KG1 (cell line): ENCODE results near the gene MAP2K5.

Experiments used
- DNase-seq: peaks from one replicate; lab custom pipeline; 2025; lab: John Stamatoyannopoulos, UW

MAP2K5 gene

DNA sequence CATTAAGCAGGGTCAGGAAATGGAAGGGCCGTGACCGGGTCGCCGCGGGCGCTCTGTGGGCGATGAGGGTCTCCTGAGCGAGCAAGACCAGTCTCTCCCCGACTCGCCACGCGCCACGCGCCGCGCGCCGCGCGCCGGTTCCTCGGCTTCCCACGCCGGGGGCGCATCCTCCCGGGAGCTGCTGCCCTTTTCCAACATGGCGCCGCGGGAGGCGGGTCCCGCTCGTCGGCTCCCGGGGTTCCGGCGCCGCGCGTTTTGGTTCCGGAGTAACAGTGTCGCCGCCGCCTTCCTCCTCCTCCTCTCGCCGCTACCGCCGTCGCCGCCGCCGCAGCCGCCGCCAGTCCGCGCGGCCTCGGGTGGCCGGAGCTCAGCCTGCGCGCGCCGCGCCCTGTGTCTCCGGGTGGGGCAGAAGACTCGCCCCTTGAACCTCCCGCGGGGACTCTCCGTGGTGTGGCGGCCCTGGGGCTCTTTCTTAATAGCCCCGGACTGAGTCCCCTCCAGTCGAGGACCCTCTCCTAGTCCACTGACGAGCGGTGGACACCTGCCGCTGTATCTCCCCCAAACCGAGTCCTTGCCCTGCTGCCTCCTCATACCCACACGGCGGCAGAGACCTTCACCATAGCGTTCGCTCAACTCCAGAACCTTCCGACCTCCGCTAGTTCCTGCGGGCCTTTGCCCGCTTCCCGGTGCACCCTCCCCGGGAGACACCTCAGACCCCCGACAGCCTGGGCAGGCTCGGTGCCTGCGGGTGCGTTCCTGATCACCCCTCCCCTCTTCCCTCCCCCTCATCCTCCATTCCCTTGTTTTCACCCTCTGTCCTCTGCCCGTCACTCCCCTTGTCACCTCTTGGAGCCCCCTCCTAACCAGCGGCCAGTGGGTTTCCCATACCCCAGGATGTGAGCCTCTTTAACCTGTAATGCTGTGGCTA, at the start of gene MAP2K5:
TSS of gene MAP2K5 (plus strand) at position 284 of the 928 bp plus-strand sequence. CDS start at position 917, 633 bp downstream.
- peak; percentile 47 for DNase-seq

DNA sequence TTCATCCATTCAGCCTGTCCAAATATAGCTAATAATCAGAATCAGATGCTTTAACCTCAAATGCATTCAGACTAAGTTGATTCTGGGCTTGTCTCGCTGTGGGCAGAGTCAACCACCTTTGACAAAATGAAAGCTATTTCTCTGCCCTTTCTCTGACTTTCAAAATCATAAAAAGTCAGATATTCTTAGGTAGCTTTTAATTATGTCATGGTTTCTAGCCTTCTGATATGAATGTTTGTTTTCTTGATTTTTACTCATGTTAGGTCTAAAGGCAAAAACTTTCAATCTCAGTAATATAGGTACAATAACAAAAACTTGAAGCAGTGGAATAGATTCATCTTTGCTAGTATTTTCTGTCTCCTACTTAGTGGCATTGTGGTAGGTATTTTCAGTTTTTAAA, 46.9 kb upstream of the MAP2K5 start:
- DNase-seq: no peak

DNA sequence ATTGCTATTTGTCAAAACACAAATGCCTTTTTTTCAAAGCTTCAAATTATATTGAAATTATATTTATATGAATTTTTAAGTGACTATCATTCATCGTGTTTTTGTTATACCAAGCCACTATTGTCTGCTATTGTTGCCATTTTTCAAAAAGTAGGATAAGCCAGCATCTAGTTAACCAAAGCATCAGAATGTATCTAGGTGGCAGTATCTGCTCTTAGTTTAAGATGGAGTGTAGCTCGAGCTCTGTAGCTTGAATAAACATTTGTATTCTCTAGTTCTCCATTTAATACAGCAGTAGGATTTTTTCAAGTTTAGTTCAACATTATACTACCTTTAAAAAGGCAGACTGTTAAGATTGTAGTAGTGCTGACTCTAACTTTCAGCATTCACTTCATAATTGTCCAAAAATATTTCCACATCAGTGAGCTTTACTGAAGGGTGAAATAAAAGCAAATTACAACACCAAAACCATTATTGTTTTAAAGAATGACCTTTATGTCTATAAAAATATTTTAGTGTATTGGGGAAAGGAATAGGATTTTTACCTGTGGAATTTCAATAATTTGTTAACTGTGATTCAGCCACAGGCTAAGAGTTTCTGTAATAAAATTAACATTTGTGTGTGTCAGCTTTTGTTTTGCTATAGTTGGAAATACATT, 41.2 kb upstream of the MAP2K5 start:
- no peak for DNase-seq

DNA sequence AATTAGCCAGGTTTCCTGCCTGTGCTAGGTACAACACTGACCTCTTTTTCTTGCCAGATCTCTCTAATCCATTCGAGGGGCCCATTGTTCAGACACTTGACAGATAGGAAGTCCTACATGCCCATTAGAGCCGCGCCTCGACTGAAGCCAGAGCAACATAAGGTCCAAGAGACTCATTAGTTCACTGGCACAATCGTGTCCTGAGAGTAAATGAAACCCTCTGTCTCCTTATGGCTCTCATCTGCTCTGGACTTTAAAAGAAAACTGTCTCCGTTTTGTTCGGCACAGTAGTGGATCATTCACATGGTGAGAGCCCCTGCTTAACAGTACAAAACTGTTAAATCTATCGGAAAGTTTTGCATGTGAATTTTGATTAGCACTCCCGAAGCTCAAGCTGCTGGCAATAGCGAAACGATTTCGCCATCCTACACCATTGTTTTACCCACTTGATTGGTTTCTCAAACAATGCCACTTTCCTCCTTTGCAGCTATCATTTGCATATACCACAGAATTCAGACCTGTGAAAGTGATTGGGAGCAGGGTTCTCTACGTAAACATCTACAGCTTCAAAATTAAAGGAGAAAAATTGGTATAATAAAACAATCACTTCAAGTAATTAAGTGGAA, 40.6 kb upstream of the MAP2K5 start:
- no peak for DNase-seq

DNA sequence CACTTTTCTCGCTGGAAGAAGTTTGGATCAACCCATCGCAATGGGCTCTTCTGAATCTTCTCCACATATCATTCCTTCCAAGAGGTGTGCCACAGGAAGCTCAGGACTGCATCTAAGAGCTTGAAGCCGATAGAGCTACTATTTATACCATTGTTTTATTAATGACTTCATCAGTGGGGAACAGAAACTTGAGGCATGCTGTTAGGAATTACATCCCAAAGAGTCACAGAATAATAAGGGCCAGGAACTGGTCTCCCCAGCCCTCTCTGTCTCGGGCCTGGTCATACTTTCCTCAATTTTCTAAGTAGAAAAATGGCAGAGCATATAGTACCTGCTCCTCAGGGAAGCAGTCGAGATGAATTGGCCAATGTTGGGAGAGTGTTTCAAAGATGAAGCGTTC, 38.4 kb upstream of the MAP2K5 start:
- DNase-seq: no peak

DNA sequence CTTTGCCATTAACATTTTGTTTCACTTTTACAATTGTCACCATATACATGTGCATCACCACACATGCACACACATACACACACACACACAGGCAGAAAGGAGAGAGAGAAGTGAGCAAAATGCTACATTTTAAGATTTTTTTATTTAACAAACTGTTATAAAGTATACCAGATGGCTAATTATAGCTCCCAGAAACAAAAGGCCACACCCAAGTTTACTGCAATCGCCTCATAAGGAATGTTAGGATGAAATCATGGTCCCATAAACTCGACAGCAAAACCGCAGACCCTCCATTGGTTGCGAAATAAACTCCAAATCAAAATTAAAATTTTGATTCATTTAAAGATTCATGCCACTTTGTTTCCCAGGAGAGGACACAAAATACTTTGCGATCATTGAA, 37.7 kb upstream of the MAP2K5 start:
- no peak for DNase-seq

DNA sequence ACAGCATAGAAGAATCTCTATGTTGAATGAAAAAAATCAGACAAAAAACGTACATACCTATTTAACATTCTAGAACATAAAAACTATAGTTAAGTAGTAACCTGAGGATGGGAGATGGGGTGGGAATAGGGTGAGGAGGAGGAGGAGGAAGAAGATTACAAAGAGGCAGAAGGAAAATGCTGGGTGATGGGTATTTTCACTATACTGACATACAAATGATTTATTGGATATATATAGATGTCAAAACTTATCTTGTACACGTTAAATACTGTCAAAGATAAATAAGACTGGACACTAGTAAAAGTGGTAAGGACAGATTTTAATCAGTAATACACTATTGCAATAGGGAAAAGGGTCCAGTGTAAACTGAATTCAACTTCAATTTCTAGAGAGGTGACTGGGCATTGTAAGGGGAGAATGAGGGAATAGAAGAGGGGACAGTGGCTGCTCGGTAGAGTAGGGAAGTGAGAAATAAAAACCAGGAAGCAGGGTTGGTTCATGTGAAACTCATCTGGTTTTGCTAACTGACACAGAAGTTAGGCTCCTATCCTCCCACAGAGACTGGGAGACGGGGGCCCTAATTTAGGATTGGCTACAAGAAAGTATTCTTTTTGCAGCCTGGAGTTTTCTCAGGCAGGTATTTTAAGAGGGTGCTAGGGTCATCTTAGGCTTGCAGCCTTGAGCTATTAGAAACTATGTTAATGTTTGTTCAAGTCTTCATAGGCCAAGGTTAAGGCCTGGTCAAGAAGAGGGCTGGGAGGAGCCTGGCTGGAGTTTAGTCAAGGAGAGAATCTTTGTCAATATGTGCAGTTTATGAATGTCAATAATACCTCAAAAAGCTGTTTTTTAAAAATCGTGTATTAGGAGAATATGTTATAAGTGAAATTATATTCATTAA, 36.6 kb upstream of the MAP2K5 start:
- DNase-seq: no peak

DNA sequence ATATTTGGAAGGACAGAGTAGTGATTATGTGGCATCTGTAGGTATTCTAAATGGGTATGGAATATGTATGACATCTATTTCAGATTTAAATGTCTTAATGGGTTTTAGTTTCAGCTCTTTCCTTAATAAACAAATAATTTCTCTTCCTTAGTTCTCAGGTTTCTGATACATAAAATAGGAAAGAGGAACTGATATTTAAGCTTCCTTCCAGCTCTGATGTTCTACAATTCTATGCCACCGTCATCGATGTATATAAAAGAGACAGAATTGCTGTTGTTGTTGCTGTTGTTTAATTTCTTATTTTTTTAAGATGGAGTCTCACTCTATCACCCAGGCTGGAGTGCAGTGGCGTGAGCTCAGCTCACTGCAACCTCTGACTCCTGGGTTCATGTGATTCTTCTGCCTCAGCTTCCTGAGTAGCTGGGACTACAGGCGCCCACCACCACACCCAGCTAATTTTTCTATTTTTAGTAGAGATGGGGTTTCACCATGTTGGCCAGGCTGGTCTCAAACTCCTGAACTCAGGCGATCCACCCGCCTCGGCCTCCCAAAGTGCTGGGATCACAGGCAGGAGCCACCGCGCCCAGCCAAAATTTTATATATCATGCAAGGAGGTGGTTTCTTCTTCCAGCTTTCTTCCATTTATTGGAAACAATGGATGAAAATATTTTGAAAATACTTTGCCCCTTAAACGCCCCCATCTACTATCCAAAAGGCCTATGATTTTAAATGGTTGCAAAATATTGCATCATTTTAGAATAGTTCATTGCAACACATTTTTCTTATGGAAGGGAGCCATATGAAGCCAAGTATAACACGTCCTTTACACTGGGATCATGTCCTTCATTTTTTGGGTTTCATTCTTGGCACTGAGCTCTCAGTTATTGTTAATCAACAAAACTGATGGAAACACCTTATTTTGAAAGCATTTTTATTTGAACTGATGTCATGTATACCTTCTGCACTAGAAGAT, 35.4 kb upstream of the MAP2K5 start:
- DNase-seq: no peak

DNA sequence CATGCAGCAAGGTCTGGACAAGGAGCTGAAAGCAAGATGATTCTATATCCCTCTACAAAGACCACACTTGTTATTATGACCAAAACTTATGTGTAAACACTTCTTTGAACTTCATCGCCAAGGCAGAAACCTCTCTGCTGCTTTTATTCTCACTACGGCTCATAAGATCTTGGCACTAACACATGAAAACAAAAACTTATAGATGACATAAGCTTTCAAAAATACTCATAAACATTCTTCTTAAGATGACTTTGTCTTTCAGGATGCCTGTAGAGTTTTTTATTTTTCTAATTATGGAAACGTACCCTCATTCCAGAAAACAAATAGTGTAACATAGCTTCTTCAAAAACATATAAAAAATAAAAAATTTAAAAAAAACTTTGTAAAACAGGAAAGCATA, 34.1 kb upstream of the MAP2K5 start:
- no peak for DNase-seq

DNA sequence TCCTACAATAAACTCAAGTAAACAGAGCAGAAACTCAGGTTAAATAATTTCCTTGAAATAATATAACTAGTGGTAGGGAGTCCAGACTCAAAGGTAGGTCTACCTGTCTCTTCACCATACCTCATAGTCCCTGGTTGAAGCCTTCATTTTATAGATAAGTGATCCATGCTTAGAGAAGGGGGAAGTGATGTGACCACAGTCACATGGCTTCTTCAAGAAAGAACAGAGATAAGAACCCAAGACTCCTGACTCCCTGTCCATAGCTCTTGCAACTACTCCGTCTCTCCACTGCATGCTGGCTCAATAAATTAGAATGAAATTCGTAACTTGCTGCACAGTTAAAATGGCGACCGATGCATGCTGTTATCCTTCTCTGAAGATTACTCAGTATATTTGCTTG, 32.6 kb upstream of the MAP2K5 start:
- no peak for DNase-seq

DNA sequence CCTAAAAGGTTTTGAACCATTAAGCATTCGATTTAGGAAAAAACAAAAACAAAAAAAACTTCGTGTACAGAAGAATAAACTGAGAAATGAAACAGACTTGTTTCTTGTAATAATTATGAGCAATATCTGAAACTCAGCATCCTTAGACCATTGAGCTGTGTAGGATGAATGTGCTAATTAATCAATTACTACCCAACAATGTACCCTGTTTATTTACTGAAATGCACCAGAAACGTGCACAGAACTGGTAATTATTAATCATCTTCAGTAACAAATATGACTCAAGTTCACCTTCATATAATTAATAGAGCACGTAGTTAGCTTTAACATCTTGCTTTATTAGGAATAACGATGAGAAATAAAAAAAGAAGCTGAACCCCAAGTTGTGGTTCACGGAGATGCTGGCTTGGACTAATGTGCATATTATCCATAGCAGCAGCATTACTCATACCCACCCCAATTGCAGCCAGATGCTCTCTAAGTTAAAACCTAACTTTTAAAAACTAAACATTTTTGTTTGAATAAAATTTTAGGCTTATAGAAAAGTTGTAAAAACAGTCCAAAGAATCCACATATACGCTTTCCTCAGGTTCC, 31.8 kb upstream of the MAP2K5 start:
- DNase-seq: no peak

DNA sequence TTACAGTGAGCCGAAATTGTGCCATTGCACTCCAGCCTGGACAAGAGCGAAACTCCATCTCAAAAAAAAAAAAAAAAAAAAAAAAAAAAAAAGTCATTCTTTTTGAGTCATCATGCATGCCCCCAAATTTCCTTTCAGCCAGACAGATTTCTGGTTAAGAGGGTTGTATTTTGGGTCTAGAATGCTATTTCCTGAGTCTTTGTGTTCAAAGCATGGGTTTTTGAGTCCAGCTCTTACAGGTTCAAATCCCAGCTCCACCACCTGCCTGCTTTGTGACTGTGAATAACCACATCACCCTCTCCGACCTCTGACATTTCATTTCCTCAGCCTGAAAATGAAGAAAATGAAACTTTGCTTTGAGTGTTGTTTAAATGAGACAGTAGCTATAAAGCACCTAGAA, 30.9 kb upstream of the MAP2K5 start:
- no peak for DNase-seq

DNA sequence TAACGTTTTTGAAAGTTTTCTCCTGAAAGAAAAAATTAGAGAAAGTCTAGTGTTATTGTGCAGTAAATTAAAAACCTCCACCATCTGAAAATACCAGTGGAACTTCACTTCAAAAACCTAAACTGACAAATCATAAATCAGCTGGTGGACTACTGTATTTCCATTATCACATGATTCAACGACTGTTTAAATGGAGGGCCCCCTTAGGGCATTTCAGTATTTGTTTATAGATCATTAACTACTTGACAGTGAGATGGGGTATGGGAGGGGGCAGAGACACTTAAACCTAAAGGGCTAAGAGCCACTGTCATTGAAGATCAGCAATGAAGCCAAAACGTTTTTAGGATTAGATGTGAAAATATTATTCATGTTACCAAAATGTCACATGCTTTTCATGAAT, 30.4 kb upstream of the MAP2K5 start:
- no peak for DNase-seq

DNA sequence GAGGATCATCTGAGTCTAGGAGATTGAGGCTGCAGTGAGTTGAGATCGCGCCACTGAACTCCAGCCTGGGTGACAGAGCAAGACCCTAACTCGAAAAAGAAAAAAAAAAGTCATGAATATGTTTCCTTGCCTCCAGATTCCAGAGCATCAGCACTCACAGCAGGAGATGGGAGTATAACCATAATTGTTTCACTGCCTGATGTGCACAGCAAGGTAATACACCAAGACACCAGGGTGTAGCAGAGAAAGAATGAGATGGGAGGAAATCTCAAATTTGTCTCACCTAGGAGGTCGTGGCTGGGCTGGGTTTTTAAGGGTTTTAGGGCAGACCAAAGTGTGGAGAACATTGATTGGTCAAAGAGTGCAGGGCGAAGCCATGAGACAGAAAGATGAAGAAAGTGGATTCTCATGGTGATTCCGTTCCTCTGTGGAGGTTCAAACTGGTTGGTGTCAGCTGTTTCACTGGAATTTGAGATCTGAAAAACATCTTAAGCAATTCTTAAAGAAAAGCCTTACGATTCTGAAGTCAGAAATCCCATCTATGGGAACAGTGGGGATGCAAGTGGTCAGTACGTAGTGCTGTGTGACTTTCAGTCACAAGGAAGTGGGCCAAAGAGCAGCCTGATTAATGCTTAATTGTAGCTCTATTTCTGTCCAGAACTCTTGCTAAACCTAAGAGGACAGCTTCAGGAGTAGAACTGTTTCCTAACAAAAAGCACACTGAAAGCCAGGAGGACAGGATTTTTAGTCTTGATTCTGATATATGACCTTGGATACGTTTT, 29.4 kb upstream of the MAP2K5 start:
- DNase-seq: no peak

DNA sequence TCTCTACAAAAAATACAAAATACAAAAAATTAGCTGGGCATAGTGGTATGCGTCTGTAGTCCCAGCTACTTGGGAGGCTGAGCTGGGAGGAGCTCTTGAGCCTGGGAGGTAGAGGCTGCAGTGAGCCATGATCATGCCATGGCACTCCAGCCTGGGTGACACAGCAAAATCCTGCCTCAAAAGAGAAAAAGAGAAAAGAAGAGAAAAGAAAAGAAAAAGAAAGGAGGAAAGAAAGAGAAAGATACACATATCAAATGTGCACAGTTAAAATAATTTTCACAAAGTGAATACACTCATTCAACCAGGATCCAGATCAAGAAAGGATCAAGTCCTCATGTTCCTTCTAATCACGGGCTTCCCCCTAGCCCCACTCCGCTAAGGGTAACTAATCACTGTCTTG, 27.4 kb upstream of the MAP2K5 start:
- DNase-seq: no peak

DNA sequence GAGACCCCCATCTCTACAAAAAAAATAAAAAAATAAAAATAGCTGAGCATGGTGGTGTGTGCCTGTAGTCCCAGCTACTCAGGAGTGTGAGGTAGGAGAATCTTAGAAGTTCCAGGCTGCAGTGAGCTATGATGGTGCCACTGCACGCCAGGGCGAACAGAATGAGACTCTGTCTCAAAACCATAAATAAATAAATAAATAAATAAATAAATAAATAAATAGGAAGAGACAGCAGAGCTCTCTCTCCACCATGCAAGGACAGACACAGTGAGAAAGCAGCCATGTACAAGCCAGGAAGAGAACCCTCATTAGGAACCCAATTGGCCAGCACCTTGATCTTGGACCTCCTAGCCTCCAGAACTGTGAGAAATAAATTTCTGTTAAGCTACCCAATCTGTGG, 26.9 kb upstream of the MAP2K5 start:
- no peak for DNase-seq

DNA sequence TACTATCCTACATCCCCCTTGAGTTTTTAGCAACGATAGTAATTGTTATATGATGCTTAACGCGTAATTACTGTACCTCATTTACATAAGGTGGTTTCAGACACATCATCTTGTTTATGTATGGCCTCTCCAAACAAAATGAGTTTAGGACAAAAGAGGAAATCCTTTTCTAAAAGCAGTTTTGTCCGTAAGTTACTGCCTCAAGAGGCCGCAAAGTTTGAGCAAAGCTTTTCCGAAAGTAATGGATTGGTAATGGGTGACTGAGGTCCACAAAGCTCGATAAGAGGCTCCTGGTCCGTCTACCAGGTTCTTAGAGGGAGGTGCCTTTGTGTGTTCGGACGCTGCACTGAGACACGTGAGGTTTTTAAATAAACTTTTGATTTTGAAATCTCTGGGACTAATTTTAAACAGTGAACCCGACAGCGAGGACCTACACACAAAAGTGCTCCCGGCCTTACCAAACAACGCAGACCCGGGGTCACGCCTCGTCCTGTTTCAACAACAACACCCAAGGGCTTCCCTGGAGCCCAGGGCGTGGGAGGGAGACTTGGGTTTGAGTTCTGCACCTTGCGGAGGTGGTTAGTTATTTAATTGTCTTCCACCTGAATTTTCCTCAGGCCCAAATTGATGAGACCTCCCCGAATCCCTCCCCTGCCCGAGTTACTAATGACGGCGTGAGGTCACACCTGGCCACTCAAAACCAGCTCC, 22.0 kb upstream of the MAP2K5 start:
- no peak for DNase-seq

DNA sequence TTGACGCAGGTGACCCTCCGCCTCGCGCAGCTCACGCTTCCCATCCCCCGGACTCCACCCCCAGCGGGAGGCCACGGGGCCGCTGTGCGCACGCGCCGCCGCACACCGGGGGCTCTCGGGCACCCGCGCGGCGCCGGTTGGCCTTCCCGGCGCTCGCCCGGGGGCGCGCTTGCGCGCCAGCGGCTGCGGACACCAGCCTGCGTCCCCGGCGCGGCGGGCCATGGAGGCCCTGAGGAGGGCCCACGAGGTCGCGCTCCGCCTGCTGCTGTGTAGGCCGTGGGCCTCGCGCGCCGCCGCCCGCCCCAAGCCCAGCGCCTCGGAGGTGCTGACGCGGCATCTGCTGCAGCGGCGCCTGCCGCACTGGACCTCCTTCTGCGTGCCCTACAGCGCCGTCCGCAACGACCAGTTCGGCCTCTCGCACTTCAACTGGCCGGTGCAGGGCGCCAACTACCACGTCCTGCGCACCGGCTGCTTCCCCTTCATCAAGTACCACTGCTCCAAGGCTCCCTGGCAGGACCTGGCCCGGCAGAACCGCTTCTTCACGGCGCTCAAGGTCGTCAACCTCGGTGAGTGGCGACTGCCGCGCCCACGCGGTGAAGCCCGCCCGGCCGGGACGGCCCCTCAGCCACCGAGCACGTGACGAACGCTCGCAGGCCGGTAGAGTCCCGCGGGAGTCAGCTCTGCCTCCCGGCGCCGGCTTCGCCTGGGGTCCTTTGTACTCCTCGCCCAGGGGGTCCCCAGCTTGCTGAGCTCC, 21.3 kb upstream of the MAP2K5 start, which contains the start of gene C15orf61:
TSS of gene C15orf61 (plus strand) at position 103 of the 754 bp plus-strand sequence. CDS start at position 221, 118 bp downstream.
- DNase-seq: peak; percentile 69
